ENCODE measurements around the gene CABP1.

GRCh38 chr12:120677765-120678473, 37.5 kb downstream of the CABP1 start:
- TF ChIP-seq CTCF (conservative IDR thresholded peaks at IDR 0.05; ENCODE audit: low read length) (no peak), EZH2phosphoT487 (IDR thresholded peaks at IDR 0.05; ENCODE audit: borderline replicate concordance) (no peak)
